HCT116 (cell line): ENCODE results near the gene RGS6.

Source experiments
- CEBPB ChIP-seq: IDR thresholded peaks from 2 replicates; pipeline ENCODE4 v1.6.1; 2012; ENCODE audit warnings: low read depth
- EZH2phosphoT487 ChIP-seq: fragments of 200-600 bp; IDR thresholded peaks from 2 replicates; pipeline ENCODE4 v1.6.1; 2018; ENCODE audit warnings: antibody characterized with exemption, borderline replicate concordance
- POLR2A ChIP-seq: IDR thresholded peaks from 2 replicates; pipeline ENCODE4 v1.7.0; 2011; ENCODE audit warnings: borderline replicate concordance; ENCODE audit not compliant: insufficient read depth, insufficient read length; ENCODE audit errors: extremely low read depth
- POLR2AphosphoS5 ChIP-seq: IDR thresholded peaks from 2 replicates; pipeline ENCODE4 v1.6.1; 2011; ENCODE audit warnings: mild to moderate bottlenecking, low read depth, low read length, moderate library complexity
- RAD21 ChIP-seq: IDR thresholded peaks from 2 replicates; pipeline ENCODE4 v1.6.1; 2012; ENCODE audit warnings: low read depth, mild to moderate bottlenecking
- SIN3A ChIP-seq: IDR thresholded peaks from 2 replicates; pipeline ENCODE4 v1.6.1; 2012; ENCODE audit warnings: low read depth
- ZFX ChIP-seq: fragments of 450-650 bp; IDR thresholded peaks from 2 replicates; pipeline ENCODE4 v1.6.1; 2017
- ZNF274 ChIP-seq: fragments of 200-500 bp; sonication (Bioruptor generic); IDR thresholded peaks from 2 replicates; pipeline ENCODE4 v1.6.1; 2014; ENCODE audit warnings: mild to moderate bottlenecking, low read depth, low read length, inconsistent platforms
- TF ChIP-seq, protein P1 (sequence below), 3 experiments: fragments of 200-600 bp in 1 of 3; sonication (generic) in 1 of 3; IDR thresholded peaks in 2 of 3; conservative IDR thresholded peaks in 1 of 3; 2 replicates each; pipeline ENCODE4 v1.5.1; 2012 to 2017; ENCODE audit warnings: low read depth in 2 of 3, low read length in 2 of 3, antibody characterized with exemption in 1 of 3, borderline replicate concordance in 1 of 3, control low read depth in 1 of 3, mild to moderate bottlenecking in 1 of 3, mixed read lengths in 1 of 3, mixed run types in 1 of 3, moderate library complexity in 1 of 3; ENCODE audit not compliant: insufficient read depth in 1 of 3
- TF ChIP-seq, protein P2 (sequence below): IDR thresholded peaks from 2 replicates; pipeline ENCODE4 v1.6.1; 2011; ENCODE audit warnings: mild to moderate bottlenecking, low read length, moderate library complexity; ENCODE audit not compliant: insufficient replicate concordance; ENCODE audit errors: extremely low read depth
- TF ChIP-seq, protein P3 (sequence below): IDR thresholded peaks from 2 replicates; pipeline ENCODE4 v1.6.1; 2012; ENCODE audit warnings: low read depth

DNA sequence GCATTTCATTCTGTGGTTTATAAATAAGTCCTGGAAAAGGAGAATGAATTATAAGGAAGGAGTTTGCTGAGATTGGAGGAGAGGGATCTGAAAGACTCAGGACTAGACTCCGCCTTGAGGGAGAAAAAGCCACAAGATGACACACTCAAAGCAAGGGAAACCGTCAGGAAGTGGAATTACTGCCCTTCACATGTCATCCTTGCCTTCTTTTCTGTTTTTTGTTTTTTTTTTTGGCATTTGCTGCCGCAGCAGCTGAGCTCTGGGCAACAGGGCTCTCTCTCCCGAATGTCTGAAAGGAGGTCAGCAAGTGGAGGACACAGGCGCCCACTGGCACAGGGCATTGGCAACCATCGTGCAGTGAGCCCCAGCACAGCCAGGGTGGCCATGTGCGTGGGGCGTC is 616.8 kb downstream of the RGS6 start:
- TF ChIP-seq, protein P1, sequence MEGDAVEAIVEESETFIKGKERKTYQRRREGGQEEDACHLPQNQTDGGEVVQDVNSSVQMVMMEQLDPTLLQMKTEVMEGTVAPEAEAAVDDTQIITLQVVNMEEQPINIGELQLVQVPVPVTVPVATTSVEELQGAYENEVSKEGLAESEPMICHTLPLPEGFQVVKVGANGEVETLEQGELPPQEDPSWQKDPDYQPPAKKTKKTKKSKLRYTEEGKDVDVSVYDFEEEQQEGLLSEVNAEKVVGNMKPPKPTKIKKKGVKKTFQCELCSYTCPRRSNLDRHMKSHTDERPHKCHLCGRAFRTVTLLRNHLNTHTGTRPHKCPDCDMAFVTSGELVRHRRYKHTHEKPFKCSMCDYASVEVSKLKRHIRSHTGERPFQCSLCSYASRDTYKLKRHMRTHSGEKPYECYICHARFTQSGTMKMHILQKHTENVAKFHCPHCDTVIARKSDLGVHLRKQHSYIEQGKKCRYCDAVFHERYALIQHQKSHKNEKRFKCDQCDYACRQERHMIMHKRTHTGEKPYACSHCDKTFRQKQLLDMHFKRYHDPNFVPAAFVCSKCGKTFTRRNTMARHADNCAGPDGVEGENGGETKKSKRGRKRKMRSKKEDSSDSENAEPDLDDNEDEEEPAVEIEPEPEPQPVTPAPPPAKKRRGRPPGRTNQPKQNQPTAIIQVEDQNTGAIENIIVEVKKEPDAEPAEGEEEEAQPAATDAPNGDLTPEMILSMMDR (IDR thresholded peaks at IDR 0.05 in 2 of 3, conservative IDR thresholded peaks at IDR 0.05 in 1 of 3; ENCODE audit: borderline replicate concordance in 1 of 3, insufficient read depth in 1 of 3, low read depth in 2 of 3, low read length in 2 of 3) = no peak
- TF ChIP-seq, protein P2, sequence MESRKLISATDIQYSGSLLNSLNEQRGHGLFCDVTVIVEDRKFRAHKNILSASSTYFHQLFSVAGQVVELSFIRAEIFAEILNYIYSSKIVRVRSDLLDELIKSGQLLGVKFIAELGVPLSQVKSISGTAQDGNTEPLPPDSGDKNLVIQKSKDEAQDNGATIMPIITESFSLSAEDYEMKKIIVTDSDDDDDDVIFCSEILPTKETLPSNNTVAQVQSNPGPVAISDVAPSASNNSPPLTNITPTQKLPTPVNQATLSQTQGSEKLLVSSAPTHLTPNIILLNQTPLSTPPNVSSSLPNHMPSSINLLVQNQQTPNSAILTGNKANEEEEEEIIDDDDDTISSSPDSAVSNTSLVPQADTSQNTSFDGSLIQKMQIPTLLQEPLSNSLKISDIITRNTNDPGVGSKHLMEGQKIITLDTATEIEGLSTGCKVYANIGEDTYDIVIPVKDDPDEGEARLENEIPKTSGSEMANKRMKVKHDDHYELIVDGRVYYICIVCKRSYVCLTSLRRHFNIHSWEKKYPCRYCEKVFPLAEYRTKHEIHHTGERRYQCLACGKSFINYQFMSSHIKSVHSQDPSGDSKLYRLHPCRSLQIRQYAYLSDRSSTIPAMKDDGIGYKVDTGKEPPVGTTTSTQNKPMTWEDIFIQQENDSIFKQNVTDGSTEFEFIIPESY = no peak
- no peak for TF ChIP-seq ZFX
- no peak for TF ChIP-seq POLR2AphosphoS5
- TF ChIP-seq ZNF274 = no peak
- no peak for TF ChIP-seq CEBPB
- TF ChIP-seq EZH2phosphoT487 = no peak
- TF ChIP-seq, protein P3, sequence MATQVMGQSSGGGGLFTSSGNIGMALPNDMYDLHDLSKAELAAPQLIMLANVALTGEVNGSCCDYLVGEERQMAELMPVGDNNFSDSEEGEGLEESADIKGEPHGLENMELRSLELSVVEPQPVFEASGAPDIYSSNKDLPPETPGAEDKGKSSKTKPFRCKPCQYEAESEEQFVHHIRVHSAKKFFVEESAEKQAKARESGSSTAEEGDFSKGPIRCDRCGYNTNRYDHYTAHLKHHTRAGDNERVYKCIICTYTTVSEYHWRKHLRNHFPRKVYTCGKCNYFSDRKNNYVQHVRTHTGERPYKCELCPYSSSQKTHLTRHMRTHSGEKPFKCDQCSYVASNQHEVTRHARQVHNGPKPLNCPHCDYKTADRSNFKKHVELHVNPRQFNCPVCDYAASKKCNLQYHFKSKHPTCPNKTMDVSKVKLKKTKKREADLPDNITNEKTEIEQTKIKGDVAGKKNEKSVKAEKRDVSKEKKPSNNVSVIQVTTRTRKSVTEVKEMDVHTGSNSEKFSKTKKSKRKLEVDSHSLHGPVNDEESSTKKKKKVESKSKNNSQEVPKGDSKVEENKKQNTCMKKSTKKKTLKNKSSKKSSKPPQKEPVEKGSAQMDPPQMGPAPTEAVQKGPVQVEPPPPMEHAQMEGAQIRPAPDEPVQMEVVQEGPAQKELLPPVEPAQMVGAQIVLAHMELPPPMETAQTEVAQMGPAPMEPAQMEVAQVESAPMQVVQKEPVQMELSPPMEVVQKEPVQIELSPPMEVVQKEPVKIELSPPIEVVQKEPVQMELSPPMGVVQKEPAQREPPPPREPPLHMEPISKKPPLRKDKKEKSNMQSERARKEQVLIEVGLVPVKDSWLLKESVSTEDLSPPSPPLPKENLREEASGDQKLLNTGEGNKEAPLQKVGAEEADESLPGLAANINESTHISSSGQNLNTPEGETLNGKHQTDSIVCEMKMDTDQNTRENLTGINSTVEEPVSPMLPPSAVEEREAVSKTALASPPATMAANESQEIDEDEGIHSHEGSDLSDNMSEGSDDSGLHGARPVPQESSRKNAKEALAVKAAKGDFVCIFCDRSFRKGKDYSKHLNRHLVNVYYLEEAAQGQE = no peak
- TF ChIP-seq POLR2A = no peak
- TF ChIP-seq SIN3A = no peak
- TF ChIP-seq RAD21 = no peak
